SIG-M5 treated with dmso at 0.1 percent for 504 hours (cell line): Measurements from ENCODE around the gene SELE.
"Not testable (repeated sequence)": the region's sequence is repeated elsewhere in the genome, so short reads cannot be mapped to it uniquely, and the experiment has no call there.

ENCODE experiments used
- DNase-seq: peaks from one replicate; lab custom pipeline; 2025; ENCODE audit not compliant: unreplicated experiment; lab: John Stamatoyannopoulos, UW

The SELE gene

DNA sequence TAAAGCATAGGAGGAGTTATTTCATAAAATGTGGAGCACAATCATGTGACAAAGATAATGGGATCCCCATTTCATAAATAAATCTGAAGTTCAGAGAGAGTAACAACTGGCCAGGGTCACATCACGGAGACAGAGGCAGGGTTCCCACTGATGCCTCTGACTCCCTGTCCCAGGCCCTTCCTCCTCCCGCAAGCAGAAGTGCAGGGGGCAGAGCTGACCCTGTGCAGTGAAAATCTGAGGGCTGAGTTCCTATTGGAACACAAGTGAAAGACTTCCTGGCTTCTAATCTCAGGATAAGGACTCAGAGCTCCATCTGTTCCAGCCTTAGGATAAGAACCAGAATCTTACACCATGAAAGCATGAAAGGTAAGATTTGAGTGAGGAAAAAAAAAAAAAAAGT is 44.5 kb downstream of the SELE start:
- no peak for DNase-seq

DNA sequence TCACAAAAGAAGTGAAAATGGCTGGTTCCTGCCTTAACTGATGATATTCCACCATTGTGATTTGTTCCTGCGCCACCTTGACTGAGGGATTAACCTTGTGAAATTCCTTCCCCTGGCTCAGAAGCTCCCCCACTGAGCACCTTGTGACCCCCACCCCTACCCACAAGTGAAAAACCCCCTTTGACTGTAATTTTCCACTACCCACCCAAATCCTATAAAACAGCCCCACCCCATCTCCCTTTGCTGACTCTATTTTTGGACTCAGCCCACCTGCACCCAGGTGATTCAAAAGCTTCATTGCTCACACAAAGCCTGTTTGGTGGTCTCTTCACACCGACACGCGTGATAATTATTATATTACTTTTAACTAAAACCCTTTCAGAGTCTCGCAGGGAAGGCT is 45.5 kb downstream of the SELE start:
- DNase-seq, result not testable (repeated sequence)

DNA sequence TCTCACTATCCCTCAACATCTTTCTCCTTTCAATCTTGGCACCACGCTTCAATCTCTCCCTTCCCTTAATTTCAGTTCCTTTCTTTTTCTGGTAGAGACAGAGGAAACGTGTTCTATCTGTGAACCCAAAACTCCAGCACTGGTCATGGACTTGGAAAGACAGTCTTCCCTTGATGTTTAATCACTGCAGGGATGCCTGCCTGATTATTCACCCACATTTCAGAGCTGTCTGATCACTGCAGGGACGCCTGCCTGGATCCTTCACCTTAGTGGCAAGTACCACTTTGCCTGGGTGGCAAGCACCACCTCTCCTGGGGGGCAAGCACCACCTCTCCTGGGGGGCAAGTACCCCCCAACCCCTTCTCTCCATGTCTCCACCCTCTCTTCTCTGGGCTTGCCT is 50.2 kb downstream of the SELE start:
- no peak for DNase-seq

DNA sequence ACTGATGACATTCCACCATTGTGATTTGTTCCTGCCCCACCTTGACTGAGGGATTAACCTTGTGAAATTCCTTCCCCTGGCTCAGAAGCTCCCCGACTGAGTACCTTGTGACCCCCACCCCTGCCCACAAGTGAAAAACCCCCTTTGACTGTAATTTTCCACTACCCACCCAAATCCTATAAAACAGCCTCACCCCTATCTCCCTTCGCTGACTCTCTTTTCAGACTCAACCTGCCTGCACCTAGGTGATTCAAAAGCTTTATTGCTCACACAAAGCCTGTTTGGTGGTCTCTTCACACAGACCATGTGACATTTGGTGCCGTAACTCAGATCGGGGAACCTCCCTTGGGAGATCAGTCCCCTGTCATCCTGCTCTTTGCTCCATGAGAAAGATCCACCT is 50.7 kb downstream of the SELE start:
- DNase-seq, result not testable (repeated sequence)

DNA sequence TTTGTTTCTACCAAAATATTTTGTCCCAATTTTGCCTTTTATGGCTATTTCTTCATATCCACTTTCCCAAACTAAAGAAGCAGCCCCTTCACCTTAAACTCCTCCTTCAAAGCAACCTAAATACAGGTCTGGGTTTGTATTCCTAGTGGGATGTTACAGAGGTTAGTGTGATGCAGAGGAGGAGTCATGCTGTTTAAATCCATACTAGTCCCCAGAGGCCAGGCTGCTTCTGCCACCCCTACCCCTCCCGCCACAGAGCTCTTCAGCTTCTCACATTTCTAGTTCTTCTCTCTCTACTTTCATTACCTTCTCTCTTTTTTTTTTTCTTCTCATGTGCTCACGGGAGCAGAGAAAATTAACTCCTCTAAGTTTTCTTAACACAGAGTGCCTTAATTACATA is 51.8 kb downstream of the SELE start:
- DNase-seq, result no peak

DNA sequence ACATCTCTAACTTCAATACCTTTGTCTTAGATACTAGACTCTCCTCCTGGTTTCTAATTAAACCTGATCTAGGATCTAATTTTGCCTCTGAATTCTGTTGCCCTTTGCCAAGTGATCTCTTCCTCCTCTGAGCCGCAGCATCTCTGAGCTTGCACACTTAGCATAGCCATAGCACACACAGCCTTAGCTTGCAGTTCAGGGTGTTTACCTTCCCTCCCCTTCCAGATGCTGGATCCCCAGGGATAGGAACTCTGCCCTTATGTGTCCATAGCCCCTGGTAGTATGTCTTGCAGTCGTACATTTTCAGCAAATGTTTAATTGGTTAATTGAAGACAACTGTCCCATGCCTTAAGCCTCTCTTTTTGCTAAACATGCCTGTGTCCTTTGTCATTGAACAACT is 52.7 kb downstream of the SELE start:
- no peak for DNase-seq

DNA sequence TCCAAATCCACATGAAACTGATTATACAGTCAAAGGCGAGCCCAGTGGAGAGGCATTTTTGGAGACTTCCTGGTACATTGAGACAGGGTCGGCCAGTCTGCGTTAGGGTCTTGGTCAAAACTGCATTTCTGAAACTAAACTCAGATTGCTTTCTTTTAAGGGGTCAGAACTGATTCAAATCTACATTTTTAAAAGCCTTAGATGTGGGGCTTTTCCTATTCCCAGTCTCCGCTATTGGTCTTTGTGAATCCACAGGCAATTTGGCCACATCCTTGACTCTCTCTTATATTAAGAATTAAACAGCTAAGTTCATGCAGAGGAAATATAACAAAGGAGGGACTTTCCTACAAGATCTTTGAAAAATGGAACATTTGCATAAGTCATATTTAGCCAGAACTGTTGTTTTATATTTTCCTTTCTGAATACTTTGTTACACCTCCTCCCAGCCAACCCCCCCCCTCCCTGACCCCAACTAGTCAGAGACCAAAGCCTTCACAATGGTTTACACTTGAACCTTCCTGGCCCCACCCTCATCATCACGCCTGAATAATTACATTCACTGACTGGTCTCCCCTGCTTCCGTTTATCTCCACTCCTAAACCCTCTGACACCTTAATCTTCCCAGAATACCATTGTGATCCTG is 53.4 kb downstream of the SELE start:
- DNase-seq, result no peak

DNA sequence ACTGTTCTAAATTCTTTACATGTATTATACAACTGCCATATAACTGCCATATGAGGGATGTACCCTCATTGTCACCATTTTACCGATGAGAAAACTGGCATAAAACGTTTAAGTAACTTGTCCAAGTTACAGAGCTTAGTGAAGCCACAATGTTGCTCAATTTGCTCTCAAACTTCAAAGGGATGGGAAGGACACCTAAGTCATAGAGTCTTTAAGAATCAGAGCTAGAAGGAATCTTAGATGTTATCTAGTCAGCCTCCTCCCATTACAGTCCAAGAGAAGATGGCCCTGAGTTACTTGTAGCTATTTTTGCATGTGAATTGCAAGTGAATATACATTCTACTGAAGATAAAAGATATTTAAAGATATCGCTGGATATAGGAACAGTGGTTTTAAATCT is 54.2 kb downstream of the SELE start:
- DNase-seq, result no peak

DNA sequence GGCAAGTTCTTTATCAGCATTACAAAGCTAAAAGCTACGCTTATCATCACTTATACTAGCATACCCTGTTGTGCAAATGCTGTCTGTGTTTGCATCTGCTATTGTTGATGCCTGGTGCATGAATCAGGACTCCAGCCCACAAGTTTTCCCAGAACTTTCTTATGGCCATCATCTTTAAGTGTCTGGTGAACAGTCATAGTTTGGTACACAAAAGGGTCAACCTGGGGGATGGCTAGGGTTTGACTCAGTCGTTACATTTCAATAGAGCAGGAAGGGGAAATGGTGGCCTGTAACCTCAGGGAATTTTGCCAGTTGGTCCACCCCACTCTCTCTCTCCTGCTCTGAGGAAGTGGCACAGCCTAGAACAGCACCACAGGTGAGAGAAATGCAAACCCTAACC is 57.9 kb downstream of the SELE start:
- no peak for DNase-seq
